GM12874 (cell line): ENCODE results near the gene KCNIP4.

ENCODE experiments used
- CTCF ChIP-seq: IDR thresholded peaks from 2 replicates; pipeline ENCODE4 v1.5.1; 2011; ENCODE audit warnings: low read depth, mild to moderate bottlenecking, control low read depth, low read length, moderate library complexity; ENCODE audit not compliant: insufficient read depth

The KCNIP4 gene

GRCh38 chr4:20857081-20857480 lies 1091.5 kb downstream of the KCNIP4 start:
- no peak for TF ChIP-seq CTCF

- TF ChIP-seq CTCF: no peak
Observed at GRCh38 chr4:20847124-20847747, 1101.3 kb downstream of the KCNIP4 start.

GRCh38 chr4:20844311-20844710 lies 1104.3 kb downstream of the KCNIP4 start:
- no peak for TF ChIP-seq CTCF

GRCh38 chr4:20840648-20841190 lies 1107.9 kb downstream of the KCNIP4 start:
- TF ChIP-seq CTCF: no peak

GRCh38 chr4:20839957-20840356 lies 1108.6 kb downstream of the KCNIP4 start:
- TF ChIP-seq CTCF: no peak

GRCh38 chr4:20838476-20838875 lies 1110.1 kb downstream of the KCNIP4 start:
- TF ChIP-seq CTCF: no peak

- no peak for TF ChIP-seq CTCF
Observed at GRCh38 chr4:20832826-20833225, 1115.7 kb downstream of the KCNIP4 start.
